Placental pericyte (primary cell): ENCODE measurements around the gene PPP2R1B. TPM values are rescaled to one million over a fixed set of nuclear protein-coding genes. Genes with fewer than 3 reads are reported as not detected.

Experiments used
- total RNA-seq: library from RNA; depleted of rRNA; stranded (reverse); fragments of >200 nt; gene quantifications from 2 replicates; pipeline ENCODE4 v1.2.3, GENCODE V29; 2012

Gene PPP2R1B
- total RNA-seq, result 15.8 and 36.1 TPM in 2 replicates

GRCh38 chr11:111765984-111766833 lies at the start of gene PPP2R1B:
PPP2R1B (minus strand) TSS chr11:111766389; CDS start chr11:111766361, 28 bp downstream.

Other genes with a start within 250 kb of the PPP2R1B start
- 9.6 and 21.9 TPM in 2 replicates for gene LAYN, start 225.7 kb downstream of the PPP2R1B start, total RNA-seq
- 6.8 and 12.6 TPM in 2 replicates for gene SIK2, start 163.9 kb downstream of the PPP2R1B start, total RNA-seq
- gene ALG9, start 105.2 kb upstream of the PPP2R1B start, total RNA-seq, result 31.3 and 52.7 TPM in 2 replicates
- 1.5 and 7.4 TPM in 2 replicates for gene FDXACB1, start 112.8 kb upstream of the PPP2R1B start, total RNA-seq
- 9.3 and 11.2 TPM in 2 replicates for gene CFAP68, start 113.2 kb upstream of the PPP2R1B start, total RNA-seq
- 0.66 and 2.4 TPM in 2 replicates for gene CRYAB, start 145.4 kb upstream of the PPP2R1B start, total RNA-seq
- gene HSPB2, start 146.3 kb upstream of the PPP2R1B start, total RNA-seq, result not detected in 2 replicates
- gene C11orf52, start 152.5 kb upstream of the PPP2R1B start, total RNA-seq, result not detected in 2 replicates
- 7.4 and 16.3 TPM in 2 replicates for gene DIXDC1, start 171.0 kb upstream of the PPP2R1B start, total RNA-seq